ENCODE results near the gene TMEM120B. TPM values are rescaled to one million over a fixed set of nuclear protein-coding genes. Genes with fewer than 3 reads are reported as not detected.

TMEM120B gene
- total and polyA plus RNA-seq, 2 of the 13 experiments (the other 11 are each of a cell fraction or from before 2014, with no cell fraction given), result 7.1 to 12.9 TPM

DNA sequence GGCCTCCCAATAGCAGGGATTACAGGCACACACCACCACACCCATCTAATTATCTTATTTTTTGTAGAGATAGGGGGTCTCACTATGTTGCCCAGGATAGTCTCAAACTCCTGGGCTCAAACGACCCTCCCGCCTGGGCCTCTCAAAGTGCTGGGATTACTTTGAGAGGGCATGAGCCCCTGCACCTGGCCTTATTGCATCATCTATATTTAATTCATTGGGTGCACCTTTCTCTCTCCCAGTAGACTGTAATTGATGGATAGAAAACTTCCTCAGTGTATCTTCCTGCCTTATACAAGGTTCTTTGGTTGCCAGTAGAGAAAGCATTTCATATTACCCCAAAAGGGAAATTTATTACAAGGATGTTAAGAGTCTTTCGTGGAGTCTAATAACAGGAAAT, 34.2 kb upstream of the TMEM120B start (continued):
- no peak for TF ChIP-seq HDAC6 (IDR thresholded peaks at IDR 0.05; ENCODE audit: low read depth, low read length)
- TF ChIP-seq, protein P1, sequence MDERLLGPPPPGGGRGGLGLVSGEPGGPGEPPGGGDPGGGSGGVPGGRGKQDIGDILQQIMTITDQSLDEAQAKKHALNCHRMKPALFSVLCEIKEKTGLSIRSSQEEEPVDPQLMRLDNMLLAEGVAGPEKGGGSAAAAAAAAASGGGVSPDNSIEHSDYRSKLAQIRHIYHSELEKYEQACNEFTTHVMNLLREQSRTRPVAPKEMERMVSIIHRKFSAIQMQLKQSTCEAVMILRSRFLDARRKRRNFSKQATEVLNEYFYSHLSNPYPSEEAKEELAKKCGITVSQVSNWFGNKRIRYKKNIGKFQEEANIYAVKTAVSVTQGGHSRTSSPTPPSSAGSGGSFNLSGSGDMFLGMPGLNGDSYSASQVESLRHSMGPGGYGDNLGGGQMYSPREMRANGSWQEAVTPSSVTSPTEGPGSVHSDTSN (CRISPR knock-in tag; IDR thresholded peaks at IDR 0.05), result no peak
- TF ChIP-seq STAG1 (CRISPR knock-in tag; IDR thresholded peaks at IDR 0.05), result no peak
- TF ChIP-seq EED (CRISPR knock-in tag; IDR thresholded peaks at IDR 0.05), result no peak
- no peak for TF ChIP-seq NR2F6 (IDR thresholded peaks at IDR 0.05)
- TF ChIP-seq NR2F6 (CRISPR knock-in tag; IDR thresholded peaks at IDR 0.05), result no peak
- TF ChIP-seq, protein P2, sequence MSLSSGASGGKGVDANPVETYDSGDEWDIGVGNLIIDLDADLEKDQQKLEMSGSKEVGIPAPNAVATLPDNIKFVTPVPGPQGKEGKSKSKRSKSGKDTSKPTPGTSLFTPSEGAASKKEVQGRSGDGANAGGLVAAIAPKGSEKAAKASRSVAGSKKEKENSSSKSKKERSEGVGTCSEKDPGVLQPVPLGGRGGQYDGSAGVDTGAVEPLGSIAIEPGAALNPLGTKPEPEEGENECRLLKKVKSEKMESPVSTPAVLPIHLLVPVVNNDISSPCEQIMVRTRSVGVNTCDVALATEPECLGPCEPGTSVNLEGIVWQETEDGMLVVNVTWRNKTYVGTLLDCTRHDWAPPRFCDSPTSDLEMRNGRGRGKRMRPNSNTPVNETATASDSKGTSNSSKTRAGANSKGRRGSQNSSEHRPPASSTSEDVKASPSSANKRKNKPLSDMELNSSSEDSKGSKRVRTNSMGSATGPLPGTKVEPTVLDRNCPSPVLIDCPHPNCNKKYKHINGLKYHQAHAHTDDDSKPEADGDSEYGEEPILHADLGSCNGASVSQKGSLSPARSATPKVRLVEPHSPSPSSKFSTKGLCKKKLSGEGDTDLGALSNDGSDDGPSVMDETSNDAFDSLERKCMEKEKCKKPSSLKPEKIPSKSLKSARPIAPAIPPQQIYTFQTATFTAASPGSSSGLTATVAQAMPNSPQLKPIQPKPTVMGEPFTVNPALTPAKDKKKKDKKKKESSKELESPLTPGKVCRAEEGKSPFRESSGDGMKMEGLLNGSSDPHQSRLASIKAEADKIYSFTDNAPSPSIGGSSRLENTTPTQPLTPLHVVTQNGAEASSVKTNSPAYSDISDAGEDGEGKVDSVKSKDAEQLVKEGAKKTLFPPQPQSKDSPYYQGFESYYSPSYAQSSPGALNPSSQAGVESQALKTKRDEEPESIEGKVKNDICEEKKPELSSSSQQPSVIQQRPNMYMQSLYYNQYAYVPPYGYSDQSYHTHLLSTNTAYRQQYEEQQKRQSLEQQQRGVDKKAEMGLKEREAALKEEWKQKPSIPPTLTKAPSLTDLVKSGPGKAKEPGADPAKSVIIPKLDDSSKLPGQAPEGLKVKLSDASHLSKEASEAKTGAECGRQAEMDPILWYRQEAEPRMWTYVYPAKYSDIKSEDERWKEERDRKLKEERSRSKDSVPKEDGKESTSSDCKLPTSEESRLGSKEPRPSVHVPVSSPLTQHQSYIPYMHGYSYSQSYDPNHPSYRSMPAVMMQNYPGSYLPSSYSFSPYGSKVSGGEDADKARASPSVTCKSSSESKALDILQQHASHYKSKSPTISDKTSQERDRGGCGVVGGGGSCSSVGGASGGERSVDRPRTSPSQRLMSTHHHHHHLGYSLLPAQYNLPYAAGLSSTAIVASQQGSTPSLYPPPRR (CRISPR knock-in tag; IDR thresholded peaks at IDR 0.05; ENCODE audit: borderline replicate concordance), result no peak
- TF ChIP-seq REPIN1 (CRISPR knock-in tag; IDR thresholded peaks at IDR 0.05; ENCODE audit: borderline replicate concordance, low read depth), result no peak
- TF ChIP-seq ATF7 (IDR thresholded peaks at IDR 0.05), result peak; percentile 44; the same call in 1 of the 2 replicates
- TF ChIP-seq ATF7 (CRISPR knock-in tag; IDR thresholded peaks at IDR 0.05), result no peak
- TF ChIP-seq, protein P3, sequence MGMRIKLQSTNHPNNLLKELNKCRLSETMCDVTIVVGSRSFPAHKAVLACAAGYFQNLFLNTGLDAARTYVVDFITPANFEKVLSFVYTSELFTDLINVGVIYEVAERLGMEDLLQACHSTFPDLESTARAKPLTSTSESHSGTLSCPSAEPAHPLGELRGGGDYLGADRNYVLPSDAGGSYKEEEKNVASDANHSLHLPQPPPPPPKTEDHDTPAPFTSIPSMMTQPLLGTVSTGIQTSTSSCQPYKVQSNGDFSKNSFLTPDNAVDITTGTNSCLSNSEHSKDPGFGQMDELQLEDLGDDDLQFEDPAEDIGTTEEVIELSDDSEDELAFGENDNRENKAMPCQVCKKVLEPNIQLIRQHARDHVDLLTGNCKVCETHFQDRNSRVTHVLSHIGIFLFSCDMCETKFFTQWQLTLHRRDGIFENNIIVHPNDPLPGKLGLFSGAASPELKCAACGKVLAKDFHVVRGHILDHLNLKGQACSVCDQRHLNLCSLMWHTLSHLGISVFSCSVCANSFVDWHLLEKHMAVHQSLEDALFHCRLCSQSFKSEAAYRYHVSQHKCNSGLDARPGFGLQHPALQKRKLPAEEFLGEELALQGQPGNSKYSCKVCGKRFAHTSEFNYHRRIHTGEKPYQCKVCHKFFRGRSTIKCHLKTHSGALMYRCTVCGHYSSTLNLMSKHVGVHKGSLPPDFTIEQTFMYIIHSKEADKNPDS (CRISPR knock-in tag; IDR thresholded peaks at IDR 0.05), result no peak
- TF ChIP-seq CEBPB (IDR thresholded peaks at IDR 0.05; ENCODE audit: borderline replicate concordance, low read depth, low read length), result peak; percentile 51; the same call in 1 of the 2 replicates
- 0 out of 2 replicates have a peak, but pooled peaks have one; percentile 30 for TF ChIP-seq CEBPG (CRISPR knock-in tag; IDR thresholded peaks at IDR 0.05)
- TF ChIP-seq KDM5A (IDR thresholded peaks at IDR 0.05; ENCODE audit: borderline replicate concordance, low read length), result no peak
- TF ChIP-seq NCOA2 (CRISPR knock-in tag; IDR thresholded peaks at IDR 0.05), result no peak
- TF ChIP-seq, protein P4, sequence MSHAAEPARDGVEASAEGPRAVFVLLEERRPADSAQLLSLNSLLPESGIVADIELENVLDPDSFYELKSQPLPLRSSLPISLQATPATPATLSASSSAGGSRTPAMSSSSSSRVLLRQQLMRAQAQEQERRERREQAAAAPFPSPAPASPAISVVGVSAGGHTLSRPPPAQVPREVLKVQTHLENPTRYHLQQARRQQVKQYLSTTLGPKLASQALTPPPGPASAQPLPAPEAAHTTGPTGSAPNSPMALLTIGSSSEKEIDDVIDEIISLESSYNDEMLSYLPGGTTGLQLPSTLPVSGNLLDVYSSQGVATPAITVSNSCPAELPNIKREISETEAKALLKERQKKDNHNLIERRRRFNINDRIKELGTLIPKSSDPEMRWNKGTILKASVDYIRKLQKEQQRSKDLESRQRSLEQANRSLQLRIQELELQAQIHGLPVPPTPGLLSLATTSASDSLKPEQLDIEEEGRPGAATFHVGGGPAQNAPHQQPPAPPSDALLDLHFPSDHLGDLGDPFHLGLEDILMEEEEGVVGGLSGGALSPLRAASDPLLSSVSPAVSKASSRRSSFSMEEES (CRISPR knock-in tag; IDR thresholded peaks at IDR 0.05), result no peak
- no peak for TF ChIP-seq ZNF747 (CRISPR knock-in tag; IDR thresholded peaks at IDR 0.05; ENCODE audit: borderline replicate concordance)
- TF ChIP-seq, protein P5, sequence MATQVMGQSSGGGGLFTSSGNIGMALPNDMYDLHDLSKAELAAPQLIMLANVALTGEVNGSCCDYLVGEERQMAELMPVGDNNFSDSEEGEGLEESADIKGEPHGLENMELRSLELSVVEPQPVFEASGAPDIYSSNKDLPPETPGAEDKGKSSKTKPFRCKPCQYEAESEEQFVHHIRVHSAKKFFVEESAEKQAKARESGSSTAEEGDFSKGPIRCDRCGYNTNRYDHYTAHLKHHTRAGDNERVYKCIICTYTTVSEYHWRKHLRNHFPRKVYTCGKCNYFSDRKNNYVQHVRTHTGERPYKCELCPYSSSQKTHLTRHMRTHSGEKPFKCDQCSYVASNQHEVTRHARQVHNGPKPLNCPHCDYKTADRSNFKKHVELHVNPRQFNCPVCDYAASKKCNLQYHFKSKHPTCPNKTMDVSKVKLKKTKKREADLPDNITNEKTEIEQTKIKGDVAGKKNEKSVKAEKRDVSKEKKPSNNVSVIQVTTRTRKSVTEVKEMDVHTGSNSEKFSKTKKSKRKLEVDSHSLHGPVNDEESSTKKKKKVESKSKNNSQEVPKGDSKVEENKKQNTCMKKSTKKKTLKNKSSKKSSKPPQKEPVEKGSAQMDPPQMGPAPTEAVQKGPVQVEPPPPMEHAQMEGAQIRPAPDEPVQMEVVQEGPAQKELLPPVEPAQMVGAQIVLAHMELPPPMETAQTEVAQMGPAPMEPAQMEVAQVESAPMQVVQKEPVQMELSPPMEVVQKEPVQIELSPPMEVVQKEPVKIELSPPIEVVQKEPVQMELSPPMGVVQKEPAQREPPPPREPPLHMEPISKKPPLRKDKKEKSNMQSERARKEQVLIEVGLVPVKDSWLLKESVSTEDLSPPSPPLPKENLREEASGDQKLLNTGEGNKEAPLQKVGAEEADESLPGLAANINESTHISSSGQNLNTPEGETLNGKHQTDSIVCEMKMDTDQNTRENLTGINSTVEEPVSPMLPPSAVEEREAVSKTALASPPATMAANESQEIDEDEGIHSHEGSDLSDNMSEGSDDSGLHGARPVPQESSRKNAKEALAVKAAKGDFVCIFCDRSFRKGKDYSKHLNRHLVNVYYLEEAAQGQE (IDR thresholded peaks at IDR 0.05; ENCODE audit: borderline replicate concordance in 1 of 2, low read depth in 1 of 2, low read length in 2 of 2), result no peak
